HG02642 (cell line): ENCODE measurements around the gene ZNF423.

Experiments
- ATAC-seq: cut with Tn5 transposase; IDR thresholded peaks from one replicate; pipeline ENCODE4 v1.9.1; 2021; ENCODE audit warnings: mild to moderate bottlenecking; ENCODE audit not compliant: unreplicated experiment, poor library complexity

Gene ZNF423

DNA sequence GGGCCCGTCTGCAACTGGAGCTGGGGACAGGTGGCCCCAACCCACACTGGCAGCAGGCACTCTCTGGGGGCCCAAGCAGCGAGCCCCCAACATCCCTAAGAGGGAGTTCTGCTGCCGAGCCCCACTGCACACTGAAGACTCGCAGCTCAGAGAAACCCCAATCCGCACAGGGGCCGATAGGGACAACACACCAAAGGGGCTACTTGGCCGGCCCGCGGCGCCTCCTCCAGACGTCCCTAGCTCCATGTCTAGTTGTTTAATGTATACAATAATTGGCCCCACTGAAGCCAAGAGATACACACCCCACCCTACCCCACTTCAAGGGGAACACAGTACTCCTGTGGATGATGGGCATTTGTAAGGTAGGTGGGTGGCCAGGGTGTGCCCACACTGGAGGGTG lies 62.7 kb downstream of the ZNF423 start:
- ATAC-seq = no peak

DNA sequence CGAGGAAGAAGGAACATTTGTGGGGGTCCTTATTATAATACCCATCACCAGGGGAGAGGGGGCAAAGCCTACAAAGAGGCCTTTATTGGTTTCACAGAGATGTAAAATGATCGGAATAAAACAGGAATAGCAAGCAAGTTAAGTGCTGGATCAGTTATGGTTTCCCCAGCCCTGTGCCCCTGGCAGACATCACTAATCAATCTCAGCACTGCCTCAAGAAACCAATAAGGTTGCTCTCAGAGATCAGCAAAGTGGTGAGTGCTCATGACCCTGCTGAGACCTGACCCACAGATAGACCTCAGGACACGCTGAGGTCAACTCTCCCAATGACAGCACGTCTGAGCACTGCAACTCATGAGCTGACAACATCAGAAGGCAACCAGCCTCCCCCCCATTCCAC lies 66.3 kb downstream of the ZNF423 start:
- ATAC-seq = no peak

DNA sequence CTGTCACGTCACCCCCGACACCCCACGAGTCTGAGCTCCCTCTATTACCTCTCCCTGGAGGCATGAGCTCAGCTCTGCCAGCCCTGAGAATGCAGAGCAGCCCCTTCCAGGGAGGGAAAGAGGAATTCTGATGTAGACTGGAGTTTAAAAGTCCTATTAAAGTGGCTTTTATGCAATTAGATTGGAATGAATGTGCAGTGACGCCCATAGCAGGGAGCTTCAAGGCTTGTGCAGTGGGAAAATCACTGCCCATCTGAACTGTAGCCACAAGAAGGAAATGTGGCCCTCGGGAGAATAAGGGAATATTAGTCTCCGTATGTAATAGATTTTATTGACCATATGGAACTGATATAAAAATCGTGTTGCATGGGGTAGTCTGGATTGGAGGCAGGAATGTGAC lies 66.9 kb downstream of the ZNF423 start:
- ATAC-seq = no peak

DNA sequence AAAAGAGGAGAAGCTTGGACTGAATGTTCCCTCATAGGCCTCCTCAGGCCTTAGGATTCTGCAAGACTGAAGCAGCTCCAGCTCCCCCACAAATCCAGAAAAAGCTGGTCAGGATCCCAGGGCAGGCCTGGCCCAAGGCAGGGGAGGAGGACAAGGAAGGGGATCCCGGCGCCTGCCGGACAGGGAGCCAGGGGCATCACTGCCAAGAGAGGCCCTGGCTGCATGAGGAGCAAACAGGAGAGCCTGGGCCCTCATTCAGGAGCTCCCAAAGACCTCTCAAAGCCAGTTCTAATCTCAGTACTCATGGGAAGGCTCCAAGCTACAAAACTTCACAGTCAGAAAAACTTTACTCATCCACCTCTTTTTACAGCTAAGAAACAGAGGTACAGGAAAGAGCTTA lies 67.3 kb downstream of the ZNF423 start:
- no peak for ATAC-seq

- no peak for ATAC-seq
Observed at GRCh38 chr16:49786926-49787557, 68.9 kb downstream of the ZNF423 start.

DNA sequence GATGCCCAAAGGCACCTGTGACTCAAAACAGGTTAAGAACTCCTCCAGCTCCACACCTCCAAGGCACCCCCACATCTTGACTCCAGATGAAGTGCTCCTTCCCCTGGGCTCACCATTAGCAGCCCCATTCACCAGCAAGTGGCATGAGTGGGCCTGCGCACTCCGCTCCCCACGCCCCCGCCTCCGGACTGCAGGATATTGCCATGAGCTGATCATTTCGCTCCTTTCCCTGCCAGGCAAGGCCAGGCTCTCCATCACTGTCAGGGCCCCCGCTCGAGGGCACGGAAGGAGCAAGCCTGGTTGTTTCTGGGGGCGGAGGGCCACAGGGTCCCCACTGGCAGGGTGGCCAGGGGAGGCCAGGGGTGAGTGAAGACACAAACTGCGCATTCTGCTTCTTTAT lies 69.9 kb downstream of the ZNF423 start:
- no peak for ATAC-seq

DNA sequence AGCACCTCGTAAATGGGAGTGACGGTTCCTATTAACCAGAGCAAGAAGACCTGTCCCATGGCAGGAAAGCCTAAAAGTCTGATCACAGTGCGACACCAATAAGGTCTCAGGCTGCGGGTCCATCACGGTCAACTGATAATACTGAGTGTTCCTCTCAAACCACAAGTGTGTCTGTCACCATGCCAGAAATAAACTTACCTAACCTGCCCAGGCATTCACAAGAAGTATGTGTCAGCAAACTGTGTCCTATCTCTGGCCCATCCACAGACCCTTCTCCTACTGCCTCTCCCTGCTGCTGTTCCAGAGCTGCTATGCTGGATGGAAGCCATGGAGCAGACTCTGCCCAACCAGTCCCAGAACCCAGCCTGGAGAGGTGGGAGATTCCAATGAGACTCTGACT lies 73.5 kb downstream of the ZNF423 start:
- no peak for ATAC-seq

DNA sequence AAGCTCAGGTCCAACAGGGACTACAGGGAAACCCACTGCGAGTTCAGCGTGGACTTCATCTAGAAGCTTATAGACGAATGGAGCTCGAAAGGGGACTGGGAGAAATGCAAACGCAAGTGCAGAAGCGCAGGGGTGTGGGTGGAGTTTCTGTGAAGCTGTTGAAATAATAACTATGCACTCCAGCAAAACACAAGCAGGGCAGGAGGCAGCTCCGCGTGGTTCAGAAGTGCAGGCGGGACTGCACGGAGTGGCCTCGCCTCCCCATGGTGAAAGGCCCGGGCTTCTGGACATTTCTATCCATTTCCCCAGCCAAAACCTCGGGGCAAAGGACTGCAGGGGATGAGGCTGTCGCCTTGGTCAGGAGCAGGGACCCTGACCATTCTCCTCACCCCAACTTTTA lies 74.5 kb downstream of the ZNF423 start:
- ATAC-seq = no peak

- ATAC-seq = no peak
Observed at GRCh38 chr16:49780433-49780832, 75.5 kb downstream of the ZNF423 start.

GRCh38 chr16:49779979-49780378 lies 75.9 kb downstream of the ZNF423 start:
- ATAC-seq = no peak

DNA sequence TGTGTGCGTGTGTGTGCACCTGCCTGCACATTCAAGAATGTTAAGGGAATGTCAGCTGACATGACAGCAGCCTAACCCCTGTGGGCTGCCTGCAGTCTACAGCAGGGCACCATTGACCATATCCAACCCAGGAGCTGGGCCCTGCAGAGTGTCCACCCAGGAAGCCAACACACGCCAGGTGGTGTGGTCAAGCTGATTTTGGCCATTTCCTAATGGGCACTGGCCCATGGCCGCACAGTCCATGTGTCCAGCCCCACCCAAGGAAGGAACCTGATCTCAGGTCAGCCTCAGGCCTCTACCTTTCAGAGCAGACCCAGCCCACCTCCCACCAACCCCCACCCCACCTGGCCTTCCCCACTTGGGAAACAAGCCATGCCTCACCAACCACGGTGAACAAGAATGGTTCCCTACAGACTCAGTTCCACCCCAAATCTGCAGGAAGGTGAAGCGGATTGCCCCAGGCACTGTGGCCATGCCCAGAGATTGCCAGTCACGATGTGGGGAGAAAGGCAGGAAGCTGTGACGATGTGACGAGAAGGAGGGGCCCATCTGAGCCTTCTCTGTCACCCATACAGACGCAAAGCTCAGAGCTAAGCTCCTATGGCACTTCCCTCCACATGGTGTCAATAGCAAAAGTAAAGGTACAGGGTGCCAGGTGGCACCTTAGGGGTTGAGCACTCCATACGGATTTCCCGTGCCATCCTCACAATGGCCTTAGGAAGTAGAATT lies 77.5 kb downstream of the ZNF423 start:
- no peak for ATAC-seq

GRCh38 chr16:49776734-49777133 lies 79.2 kb downstream of the ZNF423 start:
- ATAC-seq = no peak

GRCh38 chr16:49776085-49776595 lies 79.8 kb downstream of the ZNF423 start:
- no peak for ATAC-seq

- no peak for ATAC-seq
Observed at GRCh38 chr16:49775581-49775980, 80.3 kb downstream of the ZNF423 start.

GRCh38 chr16:49775018-49775417 lies 80.9 kb downstream of the ZNF423 start:
- ATAC-seq = no peak

DNA sequence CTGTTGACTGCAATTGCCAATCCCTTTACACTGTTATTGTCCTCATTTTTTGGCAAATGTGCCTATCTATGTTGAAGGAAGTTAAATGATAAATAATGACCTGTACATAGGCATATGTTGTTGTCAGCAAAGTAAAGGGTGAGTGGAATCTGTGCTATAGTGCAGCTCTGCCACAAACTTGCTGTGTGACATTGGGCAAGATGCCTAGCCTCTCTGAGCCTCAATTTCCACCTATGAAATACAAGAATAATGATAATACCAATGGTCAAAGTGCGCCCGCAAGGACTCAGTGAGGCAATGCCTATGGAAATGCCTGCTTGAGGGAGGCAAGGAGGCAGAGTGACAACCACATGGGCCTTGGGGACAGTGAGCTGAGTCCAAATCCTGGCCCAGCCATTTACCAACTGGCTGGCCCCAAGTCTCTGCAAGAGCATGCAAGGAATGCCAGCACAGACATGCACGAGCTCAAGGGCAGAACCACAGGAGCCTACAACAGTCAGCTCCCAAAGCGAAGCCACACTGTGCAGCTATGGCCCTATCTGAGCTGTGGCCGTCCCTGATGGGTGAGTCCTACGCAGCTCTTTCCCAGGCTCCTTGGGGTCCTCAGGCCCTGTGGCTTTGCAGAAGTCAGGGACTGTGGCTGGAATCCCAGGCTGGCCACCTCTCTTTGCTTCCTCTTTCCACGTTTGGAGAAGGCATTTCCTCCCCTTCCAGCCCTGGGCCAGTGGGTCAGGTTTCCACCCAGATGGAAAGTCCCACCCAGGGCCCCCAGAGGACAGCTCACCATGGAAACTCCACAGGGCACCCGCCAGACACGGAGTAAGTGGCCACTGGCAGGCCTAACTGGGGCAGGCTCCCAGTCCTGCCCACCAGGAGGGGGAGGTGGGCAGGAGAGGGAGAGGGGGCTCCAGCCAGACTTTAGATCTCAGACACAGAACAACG lies 82.1 kb downstream of the ZNF423 start:
- ATAC-seq = no peak

DNA sequence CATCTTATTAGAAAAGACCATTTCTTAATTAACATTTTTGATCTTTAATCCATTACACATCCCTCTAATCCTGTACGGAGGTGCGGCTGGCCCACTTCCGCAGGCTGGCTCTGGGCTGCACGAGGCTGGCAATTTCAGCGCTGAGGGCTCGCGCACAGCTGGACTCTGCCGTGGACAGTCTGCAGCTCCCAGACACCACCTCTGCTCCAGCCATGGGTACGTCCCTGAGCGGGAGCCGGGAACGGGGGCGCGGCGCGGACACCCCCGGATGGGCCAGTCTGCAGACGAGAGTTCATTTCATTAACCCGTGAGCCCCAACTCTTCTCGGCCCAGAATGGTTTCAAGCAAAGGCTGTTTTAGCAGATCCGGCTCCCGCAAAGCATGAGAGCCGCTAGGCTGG lies 87.9 kb downstream of the ZNF423 start:
- ATAC-seq = no peak

GRCh38 chr16:49767414-49767813 lies 88.5 kb downstream of the ZNF423 start:
- no peak for ATAC-seq

- no peak for ATAC-seq
Observed at GRCh38 chr16:49766225-49766624, 89.7 kb downstream of the ZNF423 start.

DNA sequence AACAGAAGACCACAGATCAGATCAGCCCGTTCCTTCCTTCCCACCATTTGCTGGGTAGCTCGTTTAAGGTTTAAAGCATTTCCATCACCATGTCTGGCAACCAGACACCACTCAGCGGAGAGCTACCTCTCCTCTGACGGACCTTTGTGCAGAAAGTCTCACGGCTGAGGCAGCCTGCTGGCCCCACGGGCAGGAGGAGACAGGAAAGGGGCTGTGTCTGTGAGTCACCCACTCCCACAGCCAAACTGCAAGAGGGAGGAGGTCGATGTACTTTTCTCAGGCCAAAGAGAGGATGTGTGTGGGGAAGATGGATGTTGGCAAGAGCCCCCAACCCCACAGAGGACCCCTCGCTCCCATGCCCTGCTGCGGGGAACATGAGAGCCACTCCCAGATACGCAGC lies 92.1 kb downstream of the ZNF423 start:
- no peak for ATAC-seq

- ATAC-seq = no peak
Observed at GRCh38 chr16:49760815-49761214, 95.1 kb downstream of the ZNF423 start.
